Endometrial microvascular endothelial cells (primary cell): ENCODE data around the gene TRAK1. TPM values are rescaled to one million over a fixed set of nuclear protein-coding genes. Genes with fewer than 3 reads are reported as not detected.

Experiments used
- in situ Hi-C: cut with HindIII; loops from 2 replicates; pipeline ENCODE4 v1.10.0; 2017; ENCODE audit warnings: low sequenced_read_pairs, low pct_unique_long_range_greater_than_20kb; ENCODE audit errors: inconsistent ontology term
- total RNA-seq: library from RNA; depleted of rRNA; stranded (reverse); fragments of >200 nt; gene quantifications from one replicate; pipeline ENCODE4 v1.2.3, GENCODE V29; 2015; ENCODE audit errors: inconsistent ontology term

The TRAK1 gene, protein sequence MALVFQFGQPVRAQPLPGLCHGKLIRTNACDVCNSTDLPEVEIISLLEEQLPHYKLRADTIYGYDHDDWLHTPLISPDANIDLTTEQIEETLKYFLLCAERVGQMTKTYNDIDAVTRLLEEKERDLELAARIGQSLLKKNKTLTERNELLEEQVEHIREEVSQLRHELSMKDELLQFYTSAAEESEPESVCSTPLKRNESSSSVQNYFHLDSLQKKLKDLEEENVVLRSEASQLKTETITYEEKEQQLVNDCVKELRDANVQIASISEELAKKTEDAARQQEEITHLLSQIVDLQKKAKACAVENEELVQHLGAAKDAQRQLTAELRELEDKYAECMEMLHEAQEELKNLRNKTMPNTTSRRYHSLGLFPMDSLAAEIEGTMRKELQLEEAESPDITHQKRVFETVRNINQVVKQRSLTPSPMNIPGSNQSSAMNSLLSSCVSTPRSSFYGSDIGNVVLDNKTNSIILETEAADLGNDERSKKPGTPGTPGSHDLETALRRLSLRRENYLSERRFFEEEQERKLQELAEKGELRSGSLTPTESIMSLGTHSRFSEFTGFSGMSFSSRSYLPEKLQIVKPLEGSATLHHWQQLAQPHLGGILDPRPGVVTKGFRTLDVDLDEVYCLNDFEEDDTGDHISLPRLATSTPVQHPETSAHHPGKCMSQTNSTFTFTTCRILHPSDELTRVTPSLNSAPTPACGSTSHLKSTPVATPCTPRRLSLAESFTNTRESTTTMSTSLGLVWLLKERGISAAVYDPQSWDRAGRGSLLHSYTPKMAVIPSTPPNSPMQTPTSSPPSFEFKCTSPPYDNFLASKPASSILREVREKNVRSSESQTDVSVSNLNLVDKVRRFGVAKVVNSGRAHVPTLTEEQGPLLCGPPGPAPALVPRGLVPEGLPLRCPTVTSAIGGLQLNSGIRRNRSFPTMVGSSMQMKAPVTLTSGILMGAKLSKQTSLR
- total RNA-seq: 36.1 TPM

GRCh38 chr3:42090973-42091731, at the start of gene TRAK1:
Gene TRAK1, plus strand, starts transcription at chr3:42091357. Its CDS starts 113 bp downstream, at chr3:42091470.
- in situ Hi-C loops: no loop called here

- in situ Hi-C loops: loop anchor here (10.0 kb wide), 1 partner anchor 62 kb away; no protein-coding TSS in a partner anchor
These were observed 48.4 kb upstream of the TRAK1 start for GRCh38 chr3:42042747-42043098.

GRCh38 chr3:42043099-42043813, 47.9 kb upstream of the TRAK1 start:
- in situ Hi-C loops: loop anchor here (10.0 kb wide), 1 partner anchor 62 kb away; no protein-coding TSS in a partner anchor

- in situ Hi-C loops: loop anchor here (10.0 kb wide), 1 partner anchor 59 kb away; no protein-coding TSS in a partner anchor
These were observed 45.4 kb upstream of the TRAK1 start for GRCh38 chr3:42045708-42046243.

DNA sequence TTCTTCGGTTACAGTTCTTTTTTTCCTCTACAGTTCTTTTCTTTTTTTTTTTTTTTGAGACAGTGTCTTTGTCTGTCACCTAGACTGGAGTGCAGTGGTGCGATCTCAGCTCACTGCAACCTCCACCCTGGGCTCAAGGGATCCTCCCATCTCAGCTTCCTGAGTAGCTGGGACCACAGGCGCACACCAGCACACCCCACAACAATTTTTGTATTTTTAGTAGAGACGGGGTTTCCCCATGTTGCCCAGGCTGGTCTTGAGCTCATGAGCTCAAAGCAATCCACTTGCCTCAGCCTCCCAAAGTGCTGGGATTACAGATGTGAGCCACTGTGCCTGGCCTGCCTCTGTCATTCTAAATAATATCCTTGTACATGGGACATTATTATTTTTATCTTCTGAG, 42.6 kb upstream of the TRAK1 start:
- in situ Hi-C loops: loop anchor here (10.0 kb wide), 1 partner anchor 56 kb away; no protein-coding TSS in a partner anchor

- in situ Hi-C loops: no loop called here
These were observed 41.0 kb upstream of the TRAK1 start for GRCh38 chr3:42050126-42050525.

- in situ Hi-C loops: no loop called here
These were observed 39.6 kb upstream of the TRAK1 start for GRCh38 chr3:42051384-42052131.

- in situ Hi-C loops: no loop called here
These were observed 39.0 kb upstream of the TRAK1 start for GRCh38 chr3:42052132-42052483.

- in situ Hi-C loops: no loop called here
These were observed 38.4 kb upstream of the TRAK1 start for GRCh38 chr3:42052484-42053351.

DNA sequence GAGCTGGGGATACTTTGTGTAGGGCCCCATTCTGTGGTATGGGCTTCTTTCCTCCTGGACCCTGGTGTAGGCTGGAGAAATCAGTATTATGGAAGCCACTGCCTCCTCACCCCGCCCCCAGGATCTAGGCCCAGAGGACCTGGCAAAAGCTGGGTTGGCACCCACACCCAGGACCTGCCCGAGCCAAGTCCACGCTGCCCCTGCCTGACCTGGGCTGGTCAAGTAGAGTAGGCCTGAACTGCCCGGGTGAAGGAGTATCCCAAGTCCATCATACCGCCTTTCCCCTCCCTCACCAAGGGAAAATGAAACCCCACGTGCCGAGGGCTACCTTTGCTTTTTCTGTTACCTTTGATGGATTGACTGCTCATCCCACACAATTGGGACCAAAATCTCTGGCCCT, 37.7 kb upstream of the TRAK1 start:
- in situ Hi-C loops: no loop called here

- in situ Hi-C loops: no loop called here
These were observed 35.9 kb upstream of the TRAK1 start for GRCh38 chr3:42055291-42055690.

- in situ Hi-C loops: no loop called here
These were observed 34.3 kb upstream of the TRAK1 start for GRCh38 chr3:42056840-42057239.

DNA sequence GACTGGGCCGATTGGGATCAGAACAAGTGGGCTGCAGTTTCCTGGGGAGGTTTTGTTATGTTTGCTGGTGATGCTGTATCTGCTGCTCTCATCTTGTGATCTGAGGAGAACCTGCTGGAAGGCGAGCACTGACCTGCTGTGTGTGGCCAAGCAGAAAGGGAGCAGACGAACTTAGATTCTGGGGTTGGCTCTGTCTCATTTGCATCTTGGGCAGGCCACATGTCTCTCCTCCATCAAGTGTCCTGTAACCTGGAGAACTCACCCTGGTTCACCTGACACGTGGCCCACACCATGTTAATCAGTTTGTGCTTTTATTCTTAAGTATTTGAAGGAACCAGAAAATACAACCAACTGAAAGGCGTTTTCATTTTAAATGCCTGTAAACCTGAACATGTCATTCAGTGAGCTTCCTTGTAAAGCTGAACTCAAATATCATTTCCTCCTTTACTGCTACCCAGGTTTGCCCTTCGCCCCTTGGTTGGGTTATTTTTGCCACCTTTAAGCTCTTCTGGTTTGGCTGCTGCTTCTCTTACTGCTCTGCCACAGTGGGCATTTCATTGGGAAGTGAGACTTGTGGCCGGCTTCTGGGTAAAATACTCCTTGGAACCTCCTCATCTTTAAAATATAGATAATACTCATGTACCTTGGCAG, 33.5 kb upstream of the TRAK1 start:
- in situ Hi-C loops: no loop called here

- in situ Hi-C loops: no loop called here
These were observed 30.0 kb upstream of the TRAK1 start for GRCh38 chr3:42061025-42061712.

- in situ Hi-C loops: no loop called here
These were observed 29.3 kb upstream of the TRAK1 start for GRCh38 chr3:42061713-42062380.
